Naive B cell (primary cell): ENCODE results near the gene QTRT2. TPM values are rescaled to one million over a fixed set of nuclear protein-coding genes. Genes with fewer than 3 reads are reported as not detected.

Source experiments
- ATAC-seq, 2 donors: fragments of 150-1000 bp; cut with Tn5 transposase; 2 replicates each; pipeline ENCODE4 v1.10.0; 2021; ENCODE audit warnings: low read depth in 2 of 2, mild to moderate bottlenecking in 2 of 2, moderate library complexity in 2 of 2
- DNase-seq: peaks from one replicate; pipeline ENCODE4 v3.0.0; 2022
- H3K27ac Mint-ChIP-seq, 6 donors: one replicate each; pipeline ENCODE4 v1.8.0; 2020 to 2022; ENCODE audit warnings: mild to moderate bottlenecking in 6 of 6, mixed read lengths in 6 of 6, moderate library complexity in 5 of 6, inconsistent platforms in 2 of 6
- H3K27me3 Mint-ChIP-seq, 3 donors: one replicate each; pipeline ENCODE4 v1.8.0; 2021 to 2022; ENCODE audit warnings: mixed read lengths in 3 of 3, mild to moderate bottlenecking in 1 of 3
- H3K36me3 Mint-ChIP-seq, 2 donors: one replicate each; pipeline ENCODE4 v1.8.0; 2020 to 2022; ENCODE audit warnings: mixed read lengths in 2 of 2, inconsistent platforms in 1 of 2, mild to moderate bottlenecking in 1 of 2
- H3K4me1 Mint-ChIP-seq, 3 donors: one replicate each; pipeline ENCODE4 v1.8.0; 2020 to 2022; ENCODE audit warnings: mixed read lengths in 3 of 3, inconsistent platforms in 1 of 3, mild to moderate bottlenecking in 1 of 3, moderate library complexity in 1 of 3
- H3K4me3 Mint-ChIP-seq, 8 donors: one replicate each; pipeline ENCODE4 v1.8.0; 2020 to 2022; ENCODE audit warnings: mild to moderate bottlenecking in 8 of 8, mixed read lengths in 8 of 8, moderate library complexity in 8 of 8, inconsistent platforms in 2 of 8
- H3K9me3 Mint-ChIP-seq, 7 donors: one replicate each; pipeline ENCODE4 v1.8.0; 2020 to 2022; ENCODE audit warnings: mixed read lengths in 7 of 7, mild to moderate bottlenecking in 5 of 7, inconsistent platforms in 2 of 7, moderate library complexity in 1 of 7
- polyA plus RNA-seq, 6 donors: library from polyadenylated mRNA; unstranded; fragments of 300-500 nt; fragmentation: Illumina TruSeq; gene quantifications; one replicate each; pipeline ENCODE4 v1.2.3, GENCODE V29; 2021; ENCODE audit warnings: low read depth in 6 of 6

Gene QTRT2
- polyA plus RNA-seq, 6 donors from 2014 or later: 24.8 to 32.7 (median 31.0) TPM

- DNase-seq (peak; percentile 38), ATAC-seq (peak; percentile 79 to 90)
- Mint-ChIP-seq H3K9me3 (peaks cover 0 to 3% (median 0%) of the 10 kb centered on the region in 7 donors), H3K27ac (peak overlapping the region in 3 of 6 donors; percentile 7 to 34 (median 17)), H3K4me3 (peak overlapping the region in 1 of 8 donors; percentile 12), H3K27me3 (no peaks in the 10 kb centered on the region), H3K4me1 (peaks cover 4 to 7% (median 5%) of the 10 kb centered on the region in 3 donors), H3K36me3 (peaks cover 5 to 6% of the 10 kb centered on the region in 2 donors)
Observed at GRCh38 chr3:114043205-114043604, 13.3 kb upstream of the QTRT2 start.

- DNase-seq: no peak
- Mint-ChIP-seq H3K27ac (peak overlapping the region in 1 of 6 donors; percentile 13), H3K27me3 (no peaks in the 10 kb centered on the region), H3K4me1 (peaks cover 18 to 22% (median 19%) of the 10 kb centered on the region in 3 donors), H3K4me3 (peak overlapping the region in 1 of 8 donors; percentile 61), H3K36me3 (peaks cover 0 to 6% of the 10 kb centered on the region in 2 donors), H3K9me3 (peaks cover 0 to 3% (median 0%) of the 10 kb centered on the region in 7 donors)
- no peak for ATAC-seq
Observed at GRCh38 chr3:114052216-114052615, 4.3 kb upstream of the QTRT2 start.

GRCh38 chr3:114057011-114057347 is 442 bp downstream of the QTRT2 start:
- H3K4me1 Mint-ChIP-seq: peaks cover 55 to 64% (median 61%) of the 10 kb centered on the region in 3 donors
- peaks cover 0 to 3% (median 0%) of the 10 kb centered on the region in 7 donors for H3K9me3 Mint-ChIP-seq
- H3K27me3 Mint-ChIP-seq: no peaks in the 10 kb centered on the region
- H3K4me3 Mint-ChIP-seq: peak overlapping the region; percentile 89 to 99 (median 96)
- DNase-seq: no peak
- H3K36me3 Mint-ChIP-seq: peaks cover 0 to 11% of the 10 kb centered on the region in 2 donors
- peak overlapping the region; percentile 96 to 99 (median 98) for H3K27ac Mint-ChIP-seq
- ATAC-seq: peak in 1 of 2 donors; percentile 0

GRCh38 chr3:114058646-114059045 is 2.1 kb downstream of the QTRT2 start:
- Mint-ChIP-seq H3K36me3 (peaks cover 0 to 11% of the 10 kb centered on the region in 2 donors), H3K4me1 (peaks cover 55 to 75% (median 68%) of the 10 kb centered on the region in 3 donors), H3K27ac (peak overlapping the region in 5 of 6 donors; percentile 6 to 99 (median 58)), H3K27me3 (no peaks in the 10 kb centered on the region), H3K4me3 (peak overlapping the region; percentile 12 to 99 (median 82)), H3K9me3 (peaks cover 0 to 3% (median 0%) of the 10 kb centered on the region in 7 donors)
- DNase-seq (no peak), ATAC-seq (no peak)

GRCh38 chr3:114060906-114061655 is 4.5 kb downstream of the QTRT2 start:
- Mint-ChIP-seq H3K36me3 (peaks cover 2 to 18% of the 10 kb centered on the region in 2 donors), H3K27ac (peak overlapping the region in 2 of 6 donors; percentile 52 to 85), H3K9me3 (peaks cover 0 to 3% (median 0%) of the 10 kb centered on the region in 7 donors), H3K4me1 (peaks cover 52 to 72% (median 63%) of the 10 kb centered on the region in 3 donors), H3K27me3 (no peaks in the 10 kb centered on the region), H3K4me3 (peak overlapping the region in 5 of 8 donors; percentile 18 to 73 (median 42))
- DNase-seq (no peak), ATAC-seq (no peak)

GRCh38 chr3:114067804-114068203 is 11.3 kb downstream of the QTRT2 start:
- DNase-seq (no peak), ATAC-seq (no peak)
- Mint-ChIP-seq H3K4me3 (no peak overlapping the region), H3K4me1 (peaks cover 9 to 14% (median 12%) of the 10 kb centered on the region in 3 donors), H3K27me3 (no peaks in the 10 kb centered on the region), H3K9me3 (peaks cover 0 to 2% (median 0%) of the 10 kb centered on the region in 7 donors), H3K27ac (no peak overlapping the region), H3K36me3 (peaks cover 40 to 45% of the 10 kb centered on the region in 2 donors)

GRCh38 chr3:114068336-114068735 is 11.8 kb downstream of the QTRT2 start:
- ATAC-seq (no peak), DNase-seq (no peak)
- peaks cover 45% of the 10 kb centered on the region in 2 donors for H3K36me3 Mint-ChIP-seq
- no peak overlapping the region for H3K4me3 Mint-ChIP-seq
- H3K9me3 Mint-ChIP-seq: peaks cover 0 to 2% (median 0%) of the 10 kb centered on the region in 7 donors
- H3K27me3 Mint-ChIP-seq: no peaks in the 10 kb centered on the region
- peak overlapping the region in 2 of 6 donors; percentile 57 to 72 for H3K27ac Mint-ChIP-seq
- H3K4me1 Mint-ChIP-seq: peaks cover 7 to 14% (median 12%) of the 10 kb centered on the region in 3 donors

GRCh38 chr3:114071786-114072185 is 15.2 kb downstream of the QTRT2 start:
- no peak overlapping the region for H3K4me3 Mint-ChIP-seq
- peaks cover 1 to 4% (median 4%) of the 10 kb centered on the region in 3 donors for H3K4me1 Mint-ChIP-seq
- peaks cover 51 to 60% of the 10 kb centered on the region in 2 donors for H3K36me3 Mint-ChIP-seq
- H3K27me3 Mint-ChIP-seq: no peaks in the 10 kb centered on the region
- peaks cover 0 to 2% (median 0%) of the 10 kb centered on the region in 7 donors for H3K9me3 Mint-ChIP-seq
- ATAC-seq (no peak), DNase-seq (no peak)
- peak overlapping the region in 3 of 6 donors; percentile 7 to 75 (median 47) for H3K27ac Mint-ChIP-seq

- peaks cover 0 to 7% (median 0%) of the 10 kb centered on the region in 3 donors for H3K4me1 Mint-ChIP-seq
- no peak overlapping the region for H3K27ac Mint-ChIP-seq
- no peaks in the 10 kb centered on the region for H3K9me3 Mint-ChIP-seq
- DNase-seq (no peak), ATAC-seq (no peak)
- no peak overlapping the region for H3K4me3 Mint-ChIP-seq
- no peaks in the 10 kb centered on the region for H3K27me3 Mint-ChIP-seq
- H3K36me3 Mint-ChIP-seq: peaks cover 48 to 58% of the 10 kb centered on the region in 2 donors
Observed at GRCh38 chr3:114076711-114077110, 20.2 kb downstream of the QTRT2 start.

- no peak for ATAC-seq
- no peak overlapping the region for H3K27ac Mint-ChIP-seq
- no peak overlapping the region for H3K4me3 Mint-ChIP-seq
- peaks cover 0 to 3% (median 0%) of the 10 kb centered on the region in 3 donors for H3K4me1 Mint-ChIP-seq
- DNase-seq: no peak
- no peaks in the 10 kb centered on the region for H3K9me3 Mint-ChIP-seq
- no peaks in the 10 kb centered on the region for H3K27me3 Mint-ChIP-seq
- H3K36me3 Mint-ChIP-seq: peaks cover 41 to 45% of the 10 kb centered on the region in 2 donors
Observed at GRCh38 chr3:114078126-114078525, 21.6 kb downstream of the QTRT2 start.

- H3K27me3 Mint-ChIP-seq: no peaks in the 10 kb centered on the region
- no peaks in the 10 kb centered on the region for H3K9me3 Mint-ChIP-seq
- DNase-seq (no peak), ATAC-seq (no peak)
- H3K4me1 Mint-ChIP-seq: peaks cover 0 to 3% (median 0%) of the 10 kb centered on the region in 3 donors
- H3K27ac Mint-ChIP-seq: peak overlapping the region in 2 of 6 donors; percentile 44 to 63
- no peak overlapping the region for H3K4me3 Mint-ChIP-seq
- H3K36me3 Mint-ChIP-seq: peaks cover 29 to 40% of the 10 kb centered on the region in 2 donors
Observed at GRCh38 chr3:114079761-114080160, 23.2 kb downstream of the QTRT2 start.

GRCh38 chr3:114080201-114080600 is 23.7 kb downstream of the QTRT2 start:
- no peak overlapping the region for H3K4me3 Mint-ChIP-seq
- ATAC-seq (no peak), DNase-seq (no peak)
- no peaks in the 10 kb centered on the region for H3K9me3 Mint-ChIP-seq
- peaks cover 25 to 38% of the 10 kb centered on the region in 2 donors for H3K36me3 Mint-ChIP-seq
- peaks cover 0 to 3% (median 0%) of the 10 kb centered on the region in 3 donors for H3K4me1 Mint-ChIP-seq
- peak overlapping the region in 1 of 6 donors; percentile 63 for H3K27ac Mint-ChIP-seq
- no peaks in the 10 kb centered on the region for H3K27me3 Mint-ChIP-seq

GRCh38 chr3:114081037-114081436 is 24.5 kb downstream of the QTRT2 start:
- no peak for ATAC-seq
- Mint-ChIP-seq H3K9me3 (no peaks in the 10 kb centered on the region), H3K27ac (no peak overlapping the region), H3K4me3 (no peak overlapping the region), H3K4me1 (peaks cover 0 to 3% (median 0%) of the 10 kb centered on the region in 3 donors), H3K36me3 (peaks cover 30 to 44% of the 10 kb centered on the region in 2 donors), H3K27me3 (no peaks in the 10 kb centered on the region)
- no peak for DNase-seq

- Mint-ChIP-seq H3K27me3 (no peaks in the 10 kb centered on the region), H3K4me3 (no peak overlapping the region), H3K27ac (peak overlapping the region in 2 of 6 donors; percentile 18 to 71), H3K4me1 (peaks cover 0 to under 1% (median 0%) of the 10 kb centered on the region in 3 donors), H3K36me3 (peaks cover 31 to 52% of the 10 kb centered on the region in 2 donors), H3K9me3 (peaks cover 0 to 1% (median 0%) of the 10 kb centered on the region in 7 donors)
- DNase-seq (no peak), ATAC-seq (no peak)
Observed at GRCh38 chr3:114083112-114083511, 26.6 kb downstream of the QTRT2 start.
